HEK293 (cell line): ENCODE measurements around the gene GALNT13.

ENCODE experiments used
- BCL6B ChIP-seq: fragments of 450-650 bp; formaldehyde crosslinking; IDR thresholded peaks from 2 replicates; pipeline ENCODE4 v1.5.1; 2017; ENCODE audit warnings: missing biosample characterization, missing genetic modification characterization
- CTCF ChIP-seq: fragments of 450-650 bp; formaldehyde crosslinking; IDR thresholded peaks from 2 replicates; pipeline ENCODE4 v1.5.1; 2016; ENCODE audit warnings: missing biosample characterization, missing genetic modification characterization
- ZBTB11 ChIP-seq: fragments of 450-650 bp; formaldehyde crosslinking; conservative IDR thresholded peaks from 2 replicates; pipeline ENCODE4 v1.5.1; 2016; ENCODE audit warnings: low read depth, missing biosample characterization, missing genetic modification characterization

GRCh38 chr2:154203206-154203605 lies 331.5 kb downstream of the GALNT13 start:
- TF ChIP-seq BCL6B (tag by site-specific recombination) (no peak), ZBTB11 (tag by site-specific recombination) (no peak), CTCF (tag by site-specific recombination) (no peak)
